Colonic mucosa (tissue), 4 donors: ENCODE data around the gene ACAA2. TPM values are rescaled to one million over a fixed set of nuclear protein-coding genes. Genes with fewer than 3 reads are reported as not detected.
A peak's percentile ranks its signal among the peaks of the same experiment; 100 is the strongest.
"Not testable (repeated sequence)": the region's sequence is repeated elsewhere in the genome, so short reads cannot be mapped to it uniquely, and the experiment has no call there.

ENCODE experiments used
- DNase-seq: peaks from one replicate; pipeline ENCODE4 v3.0.0-alpha.2; 2020
- H3K27ac ChIP-seq: fragments of 200-600 bp; one replicate; pipeline ENCODE4 v1.8.0; 2021
- H3K27me3 ChIP-seq: fragments of 200-600 bp; one replicate; pipeline ENCODE4 v1.8.0; 2021
- H3K36me3 ChIP-seq: fragments of 200-600 bp; one replicate; pipeline ENCODE4 v1.8.0; 2021
- H3K4me1 ChIP-seq: fragments of 200-600 bp; one replicate; pipeline ENCODE4 v1.8.0; 2021; ENCODE audit warnings: mild to moderate bottlenecking
- H3K4me3 ChIP-seq: fragments of 200-600 bp; one replicate; pipeline ENCODE4 v1.8.0; 2021
- H3K9ac ChIP-seq, 2 donors: one replicate each; pipeline ENCODE4 v1.7.0; 2013; ENCODE audit warnings: control low read depth in 2 of 2, low read depth in 2 of 2, low read length in 2 of 2
- H3K9me3 ChIP-seq: fragments of 200-600 bp; one replicate; pipeline ENCODE4 v1.8.0; 2021
- intact Hi-C: fragments of 100-400 bp; cut with DNase I; formaldehyde crosslinking; loops from one replicate; pipeline ENCODE4 v1.14.1; 2022
- total RNA-seq, 2 donors: library from RNA; stranded (reverse); fragmentation: NEBNext Ultra II Directional in 1 of 2; extraction: Animal tissue kit (Norgen Biotek cat#: 25700) in 1 of 2; gene quantifications; one replicate each; pipeline ENCODE4 v1.2.1, GENCODE V29; 2021
- TF ChIP-seq, protein P1 (sequence below): fragments of 200-600 bp; IDR thresholded peaks from one replicate; pipeline ENCODE4 v1.8.0; 2022; ENCODE audit warnings: antibody characterized with exemption, mild to moderate bottlenecking
- donor health status: healthy.
- donor health status: DM: no; HTN: no; CAD: no.
- donor health status: DM: no; HTN: no; CAD: no.

Gene ACAA2
- total RNA-seq, 2 donors from 2014 or later, result 152 to 276 TPM

GRCh38 chr18:49784427-49785185 lies 28.7 kb downstream of the ACAA2 start:
- Histone ChIP-seq H3K36me3 (no peaks in the 10 kb centered on the region), H3K27ac (no peak overlapping the region), H3K27me3 (no peaks in the 10 kb centered on the region), H3K9ac (no peak overlapping the region), H3K4me3 (no peak overlapping the region), H3K9me3 (no peaks in the 10 kb centered on the region), H3K4me1 (peaks cover 6% of the 10 kb centered on the region)
- TF ChIP-seq, protein P1, sequence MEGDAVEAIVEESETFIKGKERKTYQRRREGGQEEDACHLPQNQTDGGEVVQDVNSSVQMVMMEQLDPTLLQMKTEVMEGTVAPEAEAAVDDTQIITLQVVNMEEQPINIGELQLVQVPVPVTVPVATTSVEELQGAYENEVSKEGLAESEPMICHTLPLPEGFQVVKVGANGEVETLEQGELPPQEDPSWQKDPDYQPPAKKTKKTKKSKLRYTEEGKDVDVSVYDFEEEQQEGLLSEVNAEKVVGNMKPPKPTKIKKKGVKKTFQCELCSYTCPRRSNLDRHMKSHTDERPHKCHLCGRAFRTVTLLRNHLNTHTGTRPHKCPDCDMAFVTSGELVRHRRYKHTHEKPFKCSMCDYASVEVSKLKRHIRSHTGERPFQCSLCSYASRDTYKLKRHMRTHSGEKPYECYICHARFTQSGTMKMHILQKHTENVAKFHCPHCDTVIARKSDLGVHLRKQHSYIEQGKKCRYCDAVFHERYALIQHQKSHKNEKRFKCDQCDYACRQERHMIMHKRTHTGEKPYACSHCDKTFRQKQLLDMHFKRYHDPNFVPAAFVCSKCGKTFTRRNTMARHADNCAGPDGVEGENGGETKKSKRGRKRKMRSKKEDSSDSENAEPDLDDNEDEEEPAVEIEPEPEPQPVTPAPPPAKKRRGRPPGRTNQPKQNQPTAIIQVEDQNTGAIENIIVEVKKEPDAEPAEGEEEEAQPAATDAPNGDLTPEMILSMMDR, result no peak
- DNase-seq, result no peak
- intact Hi-C loops, result loop anchor here (5.0 kb wide), 1 partner anchor 227 kb away; no protein-coding TSS in a partner anchor

DNA sequence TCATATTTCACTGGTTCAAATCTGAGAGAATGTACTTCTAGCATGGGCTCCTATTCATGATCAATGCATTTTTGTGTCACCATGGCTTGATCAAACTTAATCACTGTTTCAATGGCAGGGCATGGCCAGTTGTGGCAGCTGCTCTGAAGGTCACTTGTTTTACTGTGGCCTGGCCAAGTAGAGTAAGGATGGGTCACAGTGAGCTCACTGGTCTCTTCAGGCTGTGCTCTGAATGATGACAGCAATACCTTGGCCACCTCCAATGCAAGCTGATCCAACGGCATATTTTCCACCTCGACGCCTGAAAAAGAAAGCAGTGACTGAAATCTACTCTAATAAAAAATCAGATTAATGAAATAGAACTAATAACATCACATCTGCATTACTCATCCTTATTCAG lies 29.7 kb downstream of the ACAA2 start:
- DNase-seq, result not testable (repeated sequence)

DNA sequence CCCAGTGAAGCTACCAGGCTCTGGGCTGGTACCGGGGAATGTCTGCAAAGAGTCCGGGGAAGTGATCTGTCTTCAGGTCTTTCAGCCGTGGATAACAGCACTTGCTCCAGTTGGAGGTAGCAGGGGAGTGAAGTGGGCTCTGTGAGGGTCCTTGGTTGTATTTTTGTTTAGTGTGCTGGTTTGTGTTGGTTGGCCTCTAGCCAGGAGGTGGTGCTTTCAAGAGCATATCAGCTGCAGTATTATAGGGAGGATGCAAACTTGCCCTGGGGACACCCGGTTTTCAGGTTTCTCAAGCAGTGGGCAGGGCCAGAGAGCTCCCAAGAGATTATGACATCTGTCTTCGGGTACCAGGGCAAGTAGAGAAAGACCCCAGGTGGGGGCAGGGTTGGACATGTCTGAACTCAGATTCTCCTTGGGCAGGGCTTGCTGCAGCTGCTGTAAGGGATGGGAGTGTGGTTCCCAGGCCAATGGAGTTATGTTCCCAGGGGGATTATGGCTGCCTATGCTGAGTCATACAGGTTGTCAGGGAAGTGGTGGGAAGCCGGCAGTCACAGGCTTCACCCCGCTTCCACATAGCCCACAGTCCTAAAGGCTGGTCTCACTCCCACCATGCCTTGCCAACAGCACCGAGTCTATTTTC lies 34.4 kb downstream of the ACAA2 start:
- H3K36me3 ChIP-seq, result no peaks in the 10 kb centered on the region
- H3K4me1 ChIP-seq, result no peaks in the 10 kb centered on the region
- H3K9ac ChIP-seq, result no peak overlapping the region
- no peak overlapping the region for H3K27ac ChIP-seq
- H3K9me3 ChIP-seq, result no peaks in the 10 kb centered on the region
- intact Hi-C loops, result no loop called here
- no peaks in the 10 kb centered on the region for H3K27me3 ChIP-seq
- TF ChIP-seq, protein P1, result no peak
- H3K4me3 ChIP-seq, result no peak overlapping the region
- no peak for DNase-seq

More for the DNA sequence above, 29.7 kb downstream of the ACAA2 start:
- H3K4me1 ChIP-seq, H3K27ac ChIP-seq, H3K9ac ChIP-seq, H3K36me3 ChIP-seq, H3K4me3 ChIP-seq, H3K9me3 ChIP-seq, H3K27me3 ChIP-seq: not testable (repeated sequence)
- intact Hi-C loops, result loop anchor here (5.0 kb wide), 1 partner anchor 226 kb away; no protein-coding TSS in a partner anchor

DNA sequence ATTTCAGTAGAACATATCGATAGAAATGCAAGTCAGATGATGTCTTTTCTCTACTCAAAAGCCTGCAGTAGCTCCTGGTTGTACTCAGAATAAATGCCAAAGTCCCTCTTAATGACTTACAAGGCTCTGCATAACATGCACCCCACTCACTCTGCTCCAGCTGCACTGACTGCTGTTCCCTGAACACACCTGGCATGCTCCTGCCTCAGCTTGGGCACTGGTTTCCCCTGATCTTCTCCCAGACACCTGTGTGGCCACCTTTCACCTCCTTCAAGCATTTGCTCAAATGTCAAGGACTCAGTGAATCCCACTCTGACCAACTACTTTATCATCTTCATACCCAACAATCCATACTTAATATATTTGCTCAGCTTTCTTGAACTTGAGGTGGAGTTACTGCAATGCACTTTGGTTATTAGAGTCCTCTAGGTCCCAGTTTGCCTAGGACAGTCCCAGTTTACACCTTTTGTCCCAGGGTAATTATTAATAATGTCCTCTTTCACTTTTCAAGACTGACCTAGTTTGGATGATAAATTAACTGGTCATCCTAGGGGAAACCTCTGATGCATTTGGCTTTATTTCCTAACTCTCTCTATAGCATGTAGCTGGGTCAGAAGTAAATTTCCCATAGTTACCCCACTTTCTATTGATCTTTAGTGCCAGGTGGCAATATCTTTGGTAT lies 44.1 kb downstream of the ACAA2 start:
- H3K27ac ChIP-seq, result no peak overlapping the region
- H3K9ac ChIP-seq, result no peak overlapping the region
- no peaks in the 10 kb centered on the region for H3K36me3 ChIP-seq
- no peaks in the 10 kb centered on the region for H3K9me3 ChIP-seq
- no peaks in the 10 kb centered on the region for H3K4me1 ChIP-seq
- no peak for DNase-seq
- TF ChIP-seq, protein P1, result no peak
- H3K27me3 ChIP-seq, result no peaks in the 10 kb centered on the region
- H3K4me3 ChIP-seq, result no peak overlapping the region
- intact Hi-C loops, result loop anchor here (5.0 kb wide), 2 partner anchors 212 to 257 kb away; no protein-coding TSS in a partner anchor

- no peaks in the 10 kb centered on the region for H3K36me3 ChIP-seq
- intact Hi-C loops, result loop anchor here (5.0 kb wide), 2 partner anchors 211 to 256 kb away; no protein-coding TSS in a partner anchor
- no peak overlapping the region for H3K4me3 ChIP-seq
- H3K9me3 ChIP-seq, result no peaks in the 10 kb centered on the region
- TF ChIP-seq, protein P1, result peak; percentile 55
- H3K27me3 ChIP-seq, result no peaks in the 10 kb centered on the region
- H3K4me1 ChIP-seq, result no peaks in the 10 kb centered on the region
- H3K27ac ChIP-seq, result no peak overlapping the region
- peak; percentile 70 for DNase-seq
- H3K9ac ChIP-seq, result no peak overlapping the region
Observed at GRCh38 chr18:49768051-49768391, 45.3 kb downstream of the ACAA2 start.
